Measurements from ENCODE around the gene TERT. TPM values are rescaled to one million over a fixed set of nuclear protein-coding genes. Genes with fewer than 3 reads are reported as not detected.

The TERT gene
- total and polyA plus RNA-seq, 4 donors = 0.02 TPM; not detected in 3

DNA sequence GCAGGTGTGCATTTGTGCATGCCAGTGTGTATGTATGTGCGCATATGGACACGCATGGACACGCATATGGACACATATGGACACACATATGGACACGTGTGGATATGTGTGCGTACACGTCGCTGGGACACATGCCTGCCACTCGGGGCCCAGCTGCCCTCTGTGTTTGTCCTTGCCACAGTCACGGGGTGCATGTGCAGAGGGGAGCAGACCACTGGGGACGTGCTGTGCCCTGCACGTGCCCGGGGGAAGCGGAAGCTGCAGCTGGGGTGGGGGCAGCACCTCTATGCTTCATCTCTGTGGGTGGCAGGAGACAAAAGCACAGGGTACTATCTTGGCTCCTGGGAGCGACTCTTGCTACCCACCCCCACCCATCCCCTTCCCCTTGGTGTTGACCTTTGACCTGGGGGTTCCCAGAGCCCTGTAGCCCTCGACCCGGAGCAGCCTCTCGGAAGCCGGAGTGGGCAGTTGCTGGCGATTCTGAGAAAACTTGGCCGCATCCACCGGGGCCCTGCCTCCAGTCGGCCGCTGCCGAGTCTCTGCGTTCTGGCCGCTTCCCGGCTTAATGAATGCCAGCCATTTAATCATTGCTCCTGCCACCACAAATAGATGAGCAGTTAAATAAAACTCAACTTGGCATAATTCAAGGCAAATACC lies 72.1 kb downstream of the TERT start:
- no peak for DNase-seq
- WGBS, 2 donors = 84 to 85% methylated on average over 27 of the region's 27 CpGs
- Histone ChIP-seq H3K36me3 (ENCODE audit: control insufficient read depth in 4 of 4, insufficient read depth in 4 of 4, low read length in 4 of 4) (no peaks in the 10 kb centered on the region), H3K4me1 (ENCODE audit: control insufficient read depth in 5 of 5, insufficient read depth in 5 of 5, low read length in 5 of 5) (no peaks in the 10 kb centered on the region), H3K9ac (ENCODE audit: insufficient read depth in 1 of 2, low read length in 2 of 2) (no peak overlapping the region), H3K27me3 (ENCODE audit: control insufficient read depth in 3 of 3, insufficient read depth in 3 of 3, low read length in 2 of 3) (peaks cover 0 to 3% (median 0%) of the 10 kb centered on the region in 3 donors), H3K27ac (ENCODE audit: low read depth in 1 of 2, low read length in 1 of 2) (no peak overlapping the region), H3K9me3 (ENCODE audit: control insufficient read depth in 4 of 4, insufficient read depth in 3 of 4, low read length in 3 of 4) (peaks cover 0 to 2% (median 0%) of the 10 kb centered on the region in 4 donors), H3K4me3 (no peak overlapping the region)
- ATAC-seq (ENCODE audit: insufficient read depth, low FRiP score) = no peak
- TF ChIP-seq, protein P1, sequence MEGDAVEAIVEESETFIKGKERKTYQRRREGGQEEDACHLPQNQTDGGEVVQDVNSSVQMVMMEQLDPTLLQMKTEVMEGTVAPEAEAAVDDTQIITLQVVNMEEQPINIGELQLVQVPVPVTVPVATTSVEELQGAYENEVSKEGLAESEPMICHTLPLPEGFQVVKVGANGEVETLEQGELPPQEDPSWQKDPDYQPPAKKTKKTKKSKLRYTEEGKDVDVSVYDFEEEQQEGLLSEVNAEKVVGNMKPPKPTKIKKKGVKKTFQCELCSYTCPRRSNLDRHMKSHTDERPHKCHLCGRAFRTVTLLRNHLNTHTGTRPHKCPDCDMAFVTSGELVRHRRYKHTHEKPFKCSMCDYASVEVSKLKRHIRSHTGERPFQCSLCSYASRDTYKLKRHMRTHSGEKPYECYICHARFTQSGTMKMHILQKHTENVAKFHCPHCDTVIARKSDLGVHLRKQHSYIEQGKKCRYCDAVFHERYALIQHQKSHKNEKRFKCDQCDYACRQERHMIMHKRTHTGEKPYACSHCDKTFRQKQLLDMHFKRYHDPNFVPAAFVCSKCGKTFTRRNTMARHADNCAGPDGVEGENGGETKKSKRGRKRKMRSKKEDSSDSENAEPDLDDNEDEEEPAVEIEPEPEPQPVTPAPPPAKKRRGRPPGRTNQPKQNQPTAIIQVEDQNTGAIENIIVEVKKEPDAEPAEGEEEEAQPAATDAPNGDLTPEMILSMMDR (IDR thresholded peaks at IDR 0.05; ENCODE audit: control extremely low read depth, extremely low read depth) = no peak

DNA sequence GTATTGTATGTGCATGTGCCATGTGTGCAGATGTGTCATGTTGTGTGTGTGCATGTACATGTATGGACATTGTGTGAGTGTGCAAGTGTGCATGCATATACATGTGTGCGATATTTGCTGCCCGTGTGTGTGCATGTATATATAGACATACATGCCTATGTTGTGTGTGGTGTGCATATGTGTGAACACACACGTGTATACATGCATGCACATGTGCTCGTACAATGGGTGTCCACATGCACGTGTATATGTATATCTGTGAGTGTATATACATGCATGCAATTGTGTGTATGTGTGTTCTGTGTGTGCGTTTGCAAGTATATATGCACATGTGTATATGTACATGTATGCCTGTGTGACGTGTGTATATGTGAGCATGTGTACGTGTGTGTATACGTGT lies 72.7 kb downstream of the TERT start:
- H3K27me3 ChIP-seq (ENCODE audit: control insufficient read depth in 3 of 3, insufficient read depth in 3 of 3, low read length in 2 of 3) = no peaks in the 10 kb centered on the region
- no peak overlapping the region for H3K27ac ChIP-seq (ENCODE audit: low read depth in 1 of 2, low read length in 1 of 2)
- no peak overlapping the region for H3K9ac ChIP-seq (ENCODE audit: insufficient read depth in 1 of 2, low read length in 2 of 2)
- TF ChIP-seq, protein P1 (IDR thresholded peaks at IDR 0.05; ENCODE audit: control extremely low read depth, extremely low read depth) = no peak
- H3K9me3 ChIP-seq (ENCODE audit: control insufficient read depth in 4 of 4, insufficient read depth in 3 of 4, low read length in 3 of 4) = peaks cover 0 to 2% (median 0%) of the 10 kb centered on the region in 4 donors
- no peak overlapping the region for H3K4me3 ChIP-seq
- DNase-seq = no peak
- H3K36me3 ChIP-seq (ENCODE audit: control insufficient read depth in 4 of 4, insufficient read depth in 4 of 4, low read length in 4 of 4) = no peaks in the 10 kb centered on the region
- ATAC-seq (ENCODE audit: insufficient read depth, low FRiP score) = no peak
- no peaks in the 10 kb centered on the region for H3K4me1 ChIP-seq (ENCODE audit: control insufficient read depth in 5 of 5, insufficient read depth in 5 of 5, low read length in 5 of 5)
- 95 to 98% methylated on average over 9 of the region's 9 CpGs for WGBS, 2 donors

DNA sequence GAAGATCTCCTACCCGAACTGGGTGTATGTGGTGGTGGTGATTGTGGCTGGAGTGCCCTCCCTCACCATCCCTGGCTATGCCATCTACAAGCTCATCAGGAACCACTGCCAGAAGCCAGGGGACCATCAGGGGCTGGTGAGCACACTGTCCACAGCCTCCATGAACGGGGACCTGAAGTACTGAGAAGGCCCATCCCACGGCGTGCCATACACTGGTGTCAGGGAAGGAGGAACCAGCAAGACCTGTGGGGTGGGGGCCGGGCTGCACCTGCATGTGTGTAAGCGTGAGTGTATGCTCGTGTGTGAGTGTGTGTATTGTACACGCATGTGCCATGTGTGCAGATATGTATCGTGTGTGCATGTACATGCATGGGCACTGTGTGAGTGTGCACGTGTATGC lies 73.1 kb downstream of the TERT start:
- DNase-seq (no peak), ATAC-seq (ENCODE audit: insufficient read depth, low FRiP score) (no peak)
- WGBS, 2 donors = 91 to 94% methylated on average over 10 of the region's 10 CpGs
- Histone ChIP-seq H3K9me3 (ENCODE audit: control insufficient read depth in 4 of 4, insufficient read depth in 3 of 4, low read length in 3 of 4) (peaks cover 0 to 2% (median 0%) of the 10 kb centered on the region in 4 donors), H3K36me3 (ENCODE audit: control insufficient read depth in 4 of 4, insufficient read depth in 4 of 4, low read length in 4 of 4) (no peaks in the 10 kb centered on the region), H3K4me1 (ENCODE audit: control insufficient read depth in 5 of 5, insufficient read depth in 5 of 5, low read length in 5 of 5) (no peaks in the 10 kb centered on the region), H3K27me3 (ENCODE audit: control insufficient read depth in 3 of 3, insufficient read depth in 3 of 3, low read length in 2 of 3) (no peaks in the 10 kb centered on the region), H3K9ac (ENCODE audit: insufficient read depth in 1 of 2, low read length in 2 of 2) (no peak overlapping the region), H3K27ac (ENCODE audit: low read depth in 1 of 2, low read length in 1 of 2) (no peak overlapping the region), H3K4me3 (no peak overlapping the region)
- TF ChIP-seq, protein P1 (IDR thresholded peaks at IDR 0.05; ENCODE audit: control extremely low read depth, extremely low read depth) = no peak

DNA sequence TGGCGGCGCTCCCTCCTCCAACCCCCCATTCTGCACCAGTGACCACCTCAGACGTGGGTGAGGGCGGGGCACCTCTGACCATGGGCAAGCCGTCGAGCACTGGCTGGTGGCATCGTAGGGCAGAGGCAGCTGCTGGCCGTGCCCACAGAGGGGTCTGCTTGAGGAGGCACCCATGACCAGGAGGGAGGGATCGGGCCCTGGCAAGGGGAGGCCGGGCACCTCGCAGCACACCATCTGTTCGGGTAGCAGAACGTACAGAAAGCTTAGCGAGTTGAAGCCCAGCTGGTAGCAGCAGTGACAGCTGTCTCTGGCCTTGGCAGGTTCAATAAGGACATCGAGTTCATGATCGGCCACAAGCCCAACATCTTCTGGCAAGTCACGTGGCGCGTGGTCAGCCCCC lies 74.0 kb downstream of the TERT start:
- Histone ChIP-seq H3K4me1 (ENCODE audit: control insufficient read depth in 5 of 5, insufficient read depth in 5 of 5, low read length in 5 of 5) (no peaks in the 10 kb centered on the region), H3K27me3 (ENCODE audit: control insufficient read depth in 3 of 3, insufficient read depth in 3 of 3, low read length in 2 of 3) (no peaks in the 10 kb centered on the region), H3K9me3 (ENCODE audit: control insufficient read depth in 4 of 4, insufficient read depth in 3 of 4, low read length in 3 of 4) (peaks cover 0 to 3% (median 0%) of the 10 kb centered on the region in 4 donors), H3K27ac (ENCODE audit: low read depth in 1 of 2, low read length in 1 of 2) (no peak overlapping the region), H3K36me3 (ENCODE audit: control insufficient read depth in 4 of 4, insufficient read depth in 4 of 4, low read length in 4 of 4) (no peaks in the 10 kb centered on the region), H3K9ac (ENCODE audit: insufficient read depth in 1 of 2, low read length in 2 of 2) (no peak overlapping the region), H3K4me3 (no peak overlapping the region)
- TF ChIP-seq, protein P1 (IDR thresholded peaks at IDR 0.05; ENCODE audit: control extremely low read depth, extremely low read depth) = no peak
- no peak for DNase-seq
- 91 to 92% methylated on average over 19 of the region's 19 CpGs for WGBS, 2 donors
- ATAC-seq (ENCODE audit: insufficient read depth, low FRiP score) = no peak
